K562 (cell line): Measurements from ENCODE around the gene DCST1. TPM values are rescaled to one million over a fixed set of nuclear protein-coding genes. Genes with fewer than 3 reads are reported as not detected.

ENCODE experiments used
- BHLHE40 ChIP-seq: IDR thresholded peaks from 2 replicates; pipeline ENCODE4 v1.6.1; 2011; ENCODE audit warnings: low read length, improper control_type of control experiment
- BRD4 ChIP-seq: fragments of 200-600 bp; sonication (generic); IDR thresholded peaks from 2 replicates; pipeline ENCODE4 v1.6.1; 2017; ENCODE audit warnings: inconsistent platforms
- CREB1 ChIP-seq, 2 experiments: sonication (generic) in 1 of 2; formaldehyde crosslinking in 1 of 2; IDR thresholded peaks; 2 replicates each; pipeline versions ENCODE4 v1.6.1 to v1.8.0; 2012 to 2022; ENCODE audit warnings: inconsistent platforms in 1 of 2, mild to moderate bottlenecking in 1 of 2, missing genetic modification reagents in 1 of 2, moderate library complexity in 1 of 2
- GABPB1 ChIP-seq: sonication (generic); formaldehyde crosslinking; IDR thresholded peaks from 2 replicates; pipeline ENCODE4 v1.8.0; 2022; ENCODE audit warnings: mild to moderate bottlenecking, missing genetic modification reagents
- GATAD2B ChIP-seq: fragments of 450-650 bp; IDR thresholded peaks from 2 replicates; pipeline ENCODE4 v1.6.1; 2017; ENCODE audit warnings: mild to moderate bottlenecking, borderline replicate concordance
- HDAC2 ChIP-seq: fragments of 450-650 bp; IDR thresholded peaks from 2 replicates; pipeline ENCODE4 v1.6.1; 2016; ENCODE audit warnings: mild to moderate bottlenecking
- MTA3 ChIP-seq: fragments of 450-650 bp; formaldehyde crosslinking; IDR thresholded peaks from 2 replicates; pipeline ENCODE4 v1.6.1; 2017; ENCODE audit warnings: mild to moderate bottlenecking, borderline replicate concordance
- NEUROD1 ChIP-seq: fragments of 150-350 bp; IDR thresholded peaks from 2 replicates; pipeline ENCODE4 v1.6.1; 2014; ENCODE audit warnings: borderline replicate concordance, low read length, low read depth; ENCODE audit not compliant: partially characterized antibody
- NR2C2 ChIP-seq, 2 experiments: fragments of 200-800 bp in 1 of 2; sonication (Bioruptor generic) in 1 of 2; sonication (generic) in 1 of 2; formaldehyde crosslinking in 1 of 2; IDR thresholded peaks; 2 replicates each; pipeline versions ENCODE4 v1.6.1 to v1.8.0; 2016 to 2022; ENCODE audit warnings: mild to moderate bottlenecking in 1 of 2, missing compliant biosample characterization in 1 of 2, missing genetic modification characterization in 1 of 2, missing genetic modification reagents in 1 of 2
- POLR2A ChIP-seq: fragments of 450-650 bp; conservative IDR thresholded peaks from 2 replicates; pipeline ENCODE4 v1.6.1; 2016
- PYGO2 ChIP-seq: fragments of 450-650 bp; IDR thresholded peaks from 2 replicates; pipeline ENCODE4 v1.6.1; 2016; ENCODE audit warnings: mild to moderate bottlenecking, missing genetic modification characterization, moderate library complexity, missing compliant biosample characterization
- RAD21 ChIP-seq, 2 experiments: fragments of 250-450 bp in 1 of 2; fragments of 450-650 bp in 1 of 2; sonication (Bioruptor Pico) in 1 of 2; formaldehyde crosslinking in 1 of 2; IDR thresholded peaks in 1 of 2; conservative IDR thresholded peaks in 1 of 2; 2 replicates each; pipeline versions ENCODE4 v1.4.0 to v1.8.0; 2020 to 2022; ENCODE audit warnings: mild to moderate bottlenecking in 2 of 2, moderate library complexity in 1 of 2
- RCOR1 ChIP-seq, 2 experiments: IDR thresholded peaks; 2 replicates each; pipeline ENCODE4 v1.6.1; 2012; ENCODE audit warnings: low read depth in 2 of 2, low read length in 2 of 2, borderline replicate concordance in 1 of 2, improper control_type of control experiment in 1 of 2
- SPI1 ChIP-seq: IDR thresholded peaks from 2 replicates; pipeline ENCODE4 v1.6.1; 2011; ENCODE audit warnings: low read depth, low read length, control low read depth, borderline replicate concordance
- SUPT5H ChIP-seq: fragments of 450-650 bp; IDR thresholded peaks from 2 replicates; pipeline ENCODE4 v1.6.1; 2016
- ZFX ChIP-seq: sonication (generic); formaldehyde crosslinking; IDR thresholded peaks from 2 replicates; pipeline ENCODE4 v1.8.0; 2022; ENCODE audit warnings: mild to moderate bottlenecking, missing genetic modification reagents, moderate library complexity
- ZNF263 ChIP-seq: sonication (generic); formaldehyde crosslinking; IDR thresholded peaks from 2 replicates; pipeline ENCODE4 v1.8.0; 2022; ENCODE audit warnings: mild to moderate bottlenecking, missing genetic modification reagents, borderline replicate concordance
- ZNF282 ChIP-seq: sonication (generic); formaldehyde crosslinking; IDR thresholded peaks from 2 replicates; pipeline ENCODE4 v1.8.1; 2023; ENCODE audit warnings: missing genetic modification reagents
- ZNF444 ChIP-seq: fragments of 250-450 bp; sonication (Bioruptor Pico); IDR thresholded peaks from 2 replicates; pipeline ENCODE4 v1.4.0; 2020; ENCODE audit warnings: mild to moderate bottlenecking, moderate library complexity
- polyA plus RNA-seq, 8 experiments: library from polyadenylated mRNA; depleted of rRNA in 4 of 8; stranded (reverse) in 5 of 8; unstranded in 3 of 8; fragments of >200 nt; fragmentation: Nextera tagmentation in 2 of 8; fragmentation: Illumina TruSeq in 1 of 8; extraction: Ambion mirVana in 2 of 8; extraction: Trizol in 1 of 8; gene quantifications; 2 replicates each; pipeline versions ENCODE4 v1.2.1 to v1.2.3, GENCODE V29; 2011 to 2014; ENCODE audit warnings: inconsistent platforms in 1 of 8, missing spikeins in 1 of 8
- total RNA-seq, 7 experiments: library from RNA; depleted of rRNA in 6 of 7; stranded (reverse); fragments of >200 nt in 6 of 7; fragmentation: Illumina TruSeq in 2 of 7; extraction: Trizol in 2 of 7; gene quantifications; 2 replicates each; pipeline versions ENCODE4 v1.2.1 to v1.2.3, GENCODE V29; 2011 to 2021; ENCODE audit warnings: low replicate concordance in 1 of 7
- TF ChIP-seq, protein P1 (sequence below): fragments of 450-650 bp; formaldehyde crosslinking; IDR thresholded peaks from 2 replicates; pipeline ENCODE4 v1.4.0; 2022; ENCODE audit warnings: mild to moderate bottlenecking, moderate library complexity
- TF ChIP-seq, protein P2 (sequence below): fragments of 200-800 bp; sonication (Bioruptor generic); IDR thresholded peaks from 2 replicates; pipeline ENCODE4 v1.6.1; 2017; ENCODE audit warnings: missing genetic modification characterization, missing compliant biosample characterization
- TF ChIP-seq, protein P3 (sequence below): fragments of 450-650 bp; formaldehyde crosslinking; IDR thresholded peaks from 2 replicates; pipeline ENCODE4 v1.4.0; 2022; ENCODE audit warnings: missing genetic modification characterization

DCST1 gene
- total and polyA plus RNA-seq, 9 of the 15 experiments (the other 6 are each of a cell fraction or from before 2014, with no cell fraction given) = not detected

DNA sequence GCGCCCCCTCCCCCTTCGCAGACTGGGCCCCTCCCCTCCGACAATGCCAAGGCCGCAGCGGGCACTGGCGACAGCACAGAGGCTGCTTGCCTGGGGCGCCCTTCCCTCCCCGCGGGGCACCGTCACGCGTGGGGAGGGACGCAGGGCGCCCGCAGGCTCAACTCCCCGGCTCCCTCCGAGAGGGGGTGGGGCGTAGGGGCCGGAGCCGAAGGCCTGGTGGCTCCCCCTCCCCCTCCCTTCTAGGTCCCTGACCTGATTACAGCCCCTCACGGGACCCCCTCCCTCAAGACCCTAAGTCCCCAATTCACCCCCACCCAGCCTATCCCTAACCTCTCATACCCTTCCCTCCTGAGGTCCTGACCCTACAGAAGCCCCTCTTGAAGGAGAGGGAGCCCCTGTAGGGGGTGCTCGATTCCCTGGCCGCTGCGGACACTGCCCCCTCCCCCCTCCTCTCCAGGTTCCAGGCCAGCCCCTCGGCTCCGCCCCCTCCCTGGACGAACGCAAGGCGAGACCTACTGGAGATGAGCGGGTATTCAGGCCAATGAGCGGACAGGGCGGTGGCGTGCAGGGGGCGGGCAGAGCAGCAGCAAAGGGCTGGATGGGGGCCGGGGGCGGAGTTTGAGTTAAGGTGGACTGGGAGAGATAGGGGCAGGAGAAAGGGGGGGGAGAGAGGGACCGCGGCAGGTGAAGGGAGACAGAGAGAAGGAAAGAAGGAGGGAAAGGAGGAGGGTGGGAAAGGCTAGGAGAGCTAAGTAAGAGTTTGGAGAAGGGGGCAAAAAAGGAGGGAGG is 31.8 kb upstream of the DCST1 start (continued):
- TF ChIP-seq ZNF263 (CRISPR knock-in tag) (0 out of 2 replicates have a peak, but pooled peaks have one; percentile 54), GABPB1 (CRISPR knock-in tag) (0 out of 2 replicates have a peak, but pooled peaks have one; percentile 37), RCOR1 (IDR thresholded peaks at IDR 0.05; ENCODE audit: borderline replicate concordance in 1 of 2, low read depth in 2 of 2, low read length in 2 of 2) (0 out of 4 replicates have a peak, but pooled peaks of 1 of the 2 experiments have one; percentile 8), NR2C2 (CRISPR knock-in tag; IDR thresholded peaks at IDR 0.05) (no peak), NR2C2 (tag; IDR thresholded peaks at IDR 0.05) (peak; percentile 26; the same call in 1 of the 2 replicates), ZNF282 (no peak), BHLHE40 (peak; percentile 97), CREB1 (IDR thresholded peaks at IDR 0.05) (no peak), CREB1 (CRISPR knock-in tag; IDR thresholded peaks at IDR 0.05) (peak; percentile 80; the same call in 1 of the 2 replicates), HDAC2 (0 out of 2 replicates have a peak, but pooled peaks have one; percentile 82), NEUROD1 (peak; percentile 97), GATAD2B (peak; percentile 99), PYGO2 (tag) (peak; percentile 24; the same call in 1 of the 2 replicates), RAD21 (CRISPR knock-in tag; conservative IDR thresholded peaks at IDR 0.05 in 1 of 2, IDR thresholded peaks at IDR 0.05 in 1 of 2) (peak; percentile 17 to 40; a peak in 2 of 4 replicates), SPI1 (no peak), SUPT5H (peak; percentile 68), ZFX (CRISPR knock-in tag) (peak; percentile 54; the same call in 1 of the 2 replicates), ZNF444 (CRISPR knock-in tag) (peak; percentile 80; the same call in 1 of the 2 replicates), MTA3 (peak; percentile 78), POLR2A (0 out of 2 replicates have a peak, but pooled peaks have one; percentile 56), BRD4 (peak; percentile 97)
- TF ChIP-seq, protein P1, sequence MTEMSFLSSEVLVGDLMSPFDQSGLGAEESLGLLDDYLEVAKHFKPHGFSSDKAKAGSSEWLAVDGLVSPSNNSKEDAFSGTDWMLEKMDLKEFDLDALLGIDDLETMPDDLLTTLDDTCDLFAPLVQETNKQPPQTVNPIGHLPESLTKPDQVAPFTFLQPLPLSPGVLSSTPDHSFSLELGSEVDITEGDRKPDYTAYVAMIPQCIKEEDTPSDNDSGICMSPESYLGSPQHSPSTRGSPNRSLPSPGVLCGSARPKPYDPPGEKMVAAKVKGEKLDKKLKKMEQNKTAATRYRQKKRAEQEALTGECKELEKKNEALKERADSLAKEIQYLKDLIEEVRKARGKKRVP (CRISPR knock-in tag) = no peak
- TF ChIP-seq, protein P2, sequence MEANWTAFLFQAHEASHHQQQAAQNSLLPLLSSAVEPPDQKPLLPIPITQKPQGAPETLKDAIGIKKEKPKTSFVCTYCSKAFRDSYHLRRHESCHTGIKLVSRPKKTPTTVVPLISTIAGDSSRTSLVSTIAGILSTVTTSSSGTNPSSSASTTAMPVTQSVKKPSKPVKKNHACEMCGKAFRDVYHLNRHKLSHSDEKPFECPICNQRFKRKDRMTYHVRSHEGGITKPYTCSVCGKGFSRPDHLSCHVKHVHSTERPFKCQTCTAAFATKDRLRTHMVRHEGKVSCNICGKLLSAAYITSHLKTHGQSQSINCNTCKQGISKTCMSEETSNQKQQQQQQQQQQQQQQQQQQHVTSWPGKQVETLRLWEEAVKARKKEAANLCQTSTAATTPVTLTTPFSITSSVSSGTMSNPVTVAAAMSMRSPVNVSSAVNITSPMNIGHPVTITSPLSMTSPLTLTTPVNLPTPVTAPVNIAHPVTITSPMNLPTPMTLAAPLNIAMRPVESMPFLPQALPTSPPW (CRISPR knock-in tag) = peak; percentile 81
- TF ChIP-seq, protein P3, sequence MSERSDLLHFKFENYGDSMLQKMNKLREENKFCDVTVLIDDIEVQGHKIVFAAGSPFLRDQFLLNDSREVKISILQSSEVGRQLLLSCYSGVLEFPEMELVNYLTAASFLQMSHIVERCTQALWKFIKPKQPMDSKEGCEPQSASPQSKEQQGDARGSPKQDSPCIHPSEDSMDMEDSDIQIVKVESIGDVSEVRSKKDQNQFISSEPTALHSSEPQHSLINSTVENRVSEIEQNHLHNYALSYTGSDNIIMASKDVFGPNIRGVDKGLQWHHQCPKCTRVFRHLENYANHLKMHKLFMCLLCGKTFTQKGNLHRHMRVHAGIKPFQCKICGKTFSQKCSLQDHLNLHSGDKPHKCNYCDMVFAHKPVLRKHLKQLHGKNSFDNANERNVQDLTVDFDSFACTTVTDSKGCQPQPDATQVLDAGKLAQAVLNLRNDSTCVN (CRISPR knock-in tag) = peak; percentile 95
